OCI-LY3 (cell line): ENCODE data around the gene FBXW7.

Experiments used
- H2AFZ ChIP-seq: fragments of 200-600, 300-600 bp; shearing (Covaris generic); 2 replicates; pipeline ENCODE4 v1.6.0; 2014; ENCODE audit warnings: antibody characterized with exemption, low read depth, low read length
- H3K27ac ChIP-seq: fragments of 200-600, 300-600 bp; sonication (generic); 2 replicates; pipeline ENCODE4 v1.5.1; 2014; ENCODE audit warnings: mild to moderate bottlenecking, low read length, moderate library complexity, mixed read lengths
- H3K27me3 ChIP-seq: fragments of 200-600, 300-600 bp; sonication (generic); 2 replicates; pipeline ENCODE4 v1.6.1; 2014; ENCODE audit warnings: low read depth, low read length, mixed read lengths
- H3K36me3 ChIP-seq: fragments of 200-600, 300-600 bp; sonication (generic); replicated peaks from 2 replicates; pipeline ENCODE3; 2014; ENCODE audit warnings: low read depth, low read length, mixed read lengths
- H3K4me1 ChIP-seq: fragments of 300-600, 200-600 bp; sonication (generic); 2 replicates; pipeline ENCODE4 v1.6.1; 2014; ENCODE audit warnings: low read length, mixed read lengths
- H3K4me2 ChIP-seq: fragments of 200-600, 300-600 bp; sonication (generic); 2 replicates; pipeline ENCODE4 v1.6.1; 2014; ENCODE audit warnings: low read length, mixed read lengths
- H3K4me3 ChIP-seq: fragments of 300-600, 200-600 bp; sonication (generic); 2 replicates; pipeline ENCODE4 v1.5.1; 2014; ENCODE audit warnings: antibody characterized with exemption, mild to moderate bottlenecking, low read length, moderate library complexity
- H3K79me2 ChIP-seq: fragments of 300-600, 200-600 bp; shearing (Covaris generic); 2 replicates; pipeline ENCODE4 v1.6.1; 2014; ENCODE audit warnings: mild to moderate bottlenecking, low read length, mixed read lengths
- H3K9ac ChIP-seq: fragments of 300-600, 200-600 bp; shearing (Covaris generic); 2 replicates; pipeline ENCODE4 v1.6.0; 2014; ENCODE audit warnings: mild to moderate bottlenecking, low read length, moderate library complexity
- H3K9me3 ChIP-seq: fragments of 200-600, 300-600 bp; shearing (Covaris generic); 2 replicates; pipeline ENCODE4 v1.6.1; 2014; ENCODE audit warnings: low read length, mixed read lengths; ENCODE audit not compliant: insufficient read depth
- H4K20me1 ChIP-seq: fragments of 200-600, 300-600 bp; sonication (generic); 2 replicates; pipeline ENCODE4 v1.6.1; 2016; ENCODE audit warnings: low read length, mixed read lengths; ENCODE audit not compliant: insufficient read depth
- EZH2phosphoT487 ChIP-seq: fragments of 200-600 bp; shearing (Covaris generic); IDR thresholded peaks from 2 replicates; pipeline ENCODE4 v1.6.1; 2018; ENCODE audit warnings: antibody characterized with exemption, mixed run types, low read depth
- TF ChIP-seq, protein P1 (sequence below): fragments of 200-600, 300-600 bp; sonication (generic); IDR thresholded peaks from 2 replicates; pipeline ENCODE4 v1.5.1; 2014; ENCODE audit warnings: antibody characterized with exemption, low read length, low read depth

The FBXW7 gene

GRCh38 chr4:152289541-152289940 lies 246.4 kb downstream of the FBXW7 start:
- Histone ChIP-seq H3K4me1 (no peaks in the 10 kb centered on the region), H3K27ac (no peak overlapping the region), H3K79me2 (no peaks in the 10 kb centered on the region), H3K36me3 (no peaks in the 10 kb centered on the region), H2AFZ (no peak overlapping the region), H3K9me3 (no peaks in the 10 kb centered on the region), H3K27me3 (no peaks in the 10 kb centered on the region), H3K4me3 (no peak overlapping the region), H3K9ac (no peak overlapping the region), H4K20me1 (no peaks in the 10 kb centered on the region), H3K4me2 (no peak overlapping the region)
- TF ChIP-seq, protein P1, sequence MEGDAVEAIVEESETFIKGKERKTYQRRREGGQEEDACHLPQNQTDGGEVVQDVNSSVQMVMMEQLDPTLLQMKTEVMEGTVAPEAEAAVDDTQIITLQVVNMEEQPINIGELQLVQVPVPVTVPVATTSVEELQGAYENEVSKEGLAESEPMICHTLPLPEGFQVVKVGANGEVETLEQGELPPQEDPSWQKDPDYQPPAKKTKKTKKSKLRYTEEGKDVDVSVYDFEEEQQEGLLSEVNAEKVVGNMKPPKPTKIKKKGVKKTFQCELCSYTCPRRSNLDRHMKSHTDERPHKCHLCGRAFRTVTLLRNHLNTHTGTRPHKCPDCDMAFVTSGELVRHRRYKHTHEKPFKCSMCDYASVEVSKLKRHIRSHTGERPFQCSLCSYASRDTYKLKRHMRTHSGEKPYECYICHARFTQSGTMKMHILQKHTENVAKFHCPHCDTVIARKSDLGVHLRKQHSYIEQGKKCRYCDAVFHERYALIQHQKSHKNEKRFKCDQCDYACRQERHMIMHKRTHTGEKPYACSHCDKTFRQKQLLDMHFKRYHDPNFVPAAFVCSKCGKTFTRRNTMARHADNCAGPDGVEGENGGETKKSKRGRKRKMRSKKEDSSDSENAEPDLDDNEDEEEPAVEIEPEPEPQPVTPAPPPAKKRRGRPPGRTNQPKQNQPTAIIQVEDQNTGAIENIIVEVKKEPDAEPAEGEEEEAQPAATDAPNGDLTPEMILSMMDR: no peak
- no peak for TF ChIP-seq EZH2phosphoT487

DNA sequence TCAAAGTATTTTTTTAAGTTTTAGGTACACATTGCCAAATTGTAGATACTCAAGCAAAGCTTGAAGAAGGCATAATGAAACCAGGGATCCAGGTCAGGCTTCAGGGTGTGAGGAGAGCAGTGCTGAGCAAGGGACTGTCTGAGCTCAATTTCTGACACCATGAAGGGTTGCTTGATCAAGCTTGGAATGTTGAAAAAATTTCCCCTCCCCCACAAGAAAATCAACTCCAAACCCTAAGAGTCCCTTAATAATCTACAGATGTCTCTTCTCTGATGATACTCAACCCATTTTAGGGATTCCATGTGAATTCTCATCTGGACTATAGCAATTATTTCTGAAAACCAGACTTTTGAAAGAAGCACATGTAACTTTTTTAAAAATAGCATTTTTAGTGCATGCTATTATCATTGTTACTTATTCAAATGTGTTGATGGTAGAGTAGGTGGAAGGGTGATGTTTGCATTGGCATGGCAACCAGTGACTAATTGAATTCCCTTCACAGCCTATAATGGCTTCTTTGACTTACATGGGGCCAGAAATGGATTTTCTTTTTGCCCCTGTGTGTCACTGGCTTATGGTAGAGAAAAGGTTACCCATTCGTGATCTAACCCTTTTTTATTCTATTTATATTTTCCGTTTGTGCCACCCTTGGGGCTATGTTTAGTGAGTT lies 252.0 kb downstream of the FBXW7 start:
- no peak overlapping the region for H3K9ac ChIP-seq
- no peaks in the 10 kb centered on the region for H3K36me3 ChIP-seq
- no peak overlapping the region for H3K4me3 ChIP-seq
- H3K79me2 ChIP-seq: no peaks in the 10 kb centered on the region
- H3K27ac ChIP-seq: no peak overlapping the region
- H2AFZ ChIP-seq: no peak overlapping the region
- H3K27me3 ChIP-seq: no peaks in the 10 kb centered on the region
- H4K20me1 ChIP-seq: no peaks in the 10 kb centered on the region
- TF ChIP-seq, protein P1: no peak
- TF ChIP-seq EZH2phosphoT487: no peak
- no peaks in the 10 kb centered on the region for H3K9me3 ChIP-seq
- peaks cover 11% of the 10 kb centered on the region for H3K4me1 ChIP-seq
- H3K4me2 ChIP-seq: no peak overlapping the region

DNA sequence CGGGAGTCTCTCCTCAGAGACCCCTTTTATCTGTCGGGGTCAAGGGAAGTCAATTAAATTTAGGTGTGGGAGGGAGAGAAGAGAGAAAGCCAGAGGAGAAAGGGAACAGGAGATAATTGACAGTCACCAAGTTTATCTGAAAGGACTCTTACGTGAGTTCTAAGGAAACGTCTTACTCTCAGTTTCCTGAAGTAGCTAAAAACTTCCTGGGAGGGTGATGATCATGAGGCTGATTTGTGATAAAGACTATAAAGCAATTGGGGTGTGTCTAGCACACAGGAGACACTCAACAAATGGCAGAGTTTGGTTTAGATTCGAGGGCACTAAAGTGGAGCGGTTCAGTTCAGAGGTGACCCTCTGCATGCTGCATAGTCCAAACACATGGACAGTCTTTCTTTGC lies 254.1 kb downstream of the FBXW7 start:
- no peak for TF ChIP-seq EZH2phosphoT487
- H3K27me3 ChIP-seq: no peaks in the 10 kb centered on the region
- no peak overlapping the region for H3K9ac ChIP-seq
- peaks cover 28% of the 10 kb centered on the region for H3K4me1 ChIP-seq
- H3K9me3 ChIP-seq: no peaks in the 10 kb centered on the region
- no peaks in the 10 kb centered on the region for H4K20me1 ChIP-seq
- H3K4me2 ChIP-seq: no peak overlapping the region
- H3K79me2 ChIP-seq: no peaks in the 10 kb centered on the region
- no peak overlapping the region for H2AFZ ChIP-seq
- H3K27ac ChIP-seq: no peak overlapping the region
- no peaks in the 10 kb centered on the region for H3K36me3 ChIP-seq
- H3K4me3 ChIP-seq: no peak overlapping the region

DNA sequence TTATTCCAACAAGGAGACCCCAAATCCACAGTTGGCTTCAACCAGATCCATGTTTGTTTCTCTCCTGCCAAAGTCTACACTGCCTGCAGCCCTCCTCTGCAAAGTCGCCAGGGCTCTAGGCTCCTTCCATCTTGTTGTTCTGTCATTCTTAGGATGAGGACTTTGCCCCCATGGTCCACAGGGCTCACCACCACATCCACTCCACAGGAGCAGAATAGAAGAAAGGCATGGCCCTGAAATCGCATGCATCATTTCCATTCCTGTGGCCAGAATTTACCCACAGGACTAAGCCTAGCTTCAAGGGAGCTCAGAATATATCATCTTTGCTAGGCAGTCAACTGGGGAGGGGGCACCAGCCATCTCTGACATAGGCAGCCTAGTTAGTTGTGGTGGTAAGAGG lies 254.7 kb downstream of the FBXW7 start:
- TF ChIP-seq, protein P1: no peak
- TF ChIP-seq EZH2phosphoT487: no peak
- H3K4me2 ChIP-seq: no peak overlapping the region
- H3K36me3 ChIP-seq: no peaks in the 10 kb centered on the region
- no peaks in the 10 kb centered on the region for H3K9me3 ChIP-seq
- H3K9ac ChIP-seq: no peak overlapping the region
- H3K4me1 ChIP-seq: peaks cover 28% of the 10 kb centered on the region
- no peaks in the 10 kb centered on the region for H3K79me2 ChIP-seq
- H2AFZ ChIP-seq: no peak overlapping the region
- H3K27ac ChIP-seq: no peak overlapping the region
- H3K27me3 ChIP-seq: no peaks in the 10 kb centered on the region
- no peaks in the 10 kb centered on the region for H4K20me1 ChIP-seq
- H3K4me3 ChIP-seq: no peak overlapping the region
